ENCODE measurements around the gene ABCC4.

DNA sequence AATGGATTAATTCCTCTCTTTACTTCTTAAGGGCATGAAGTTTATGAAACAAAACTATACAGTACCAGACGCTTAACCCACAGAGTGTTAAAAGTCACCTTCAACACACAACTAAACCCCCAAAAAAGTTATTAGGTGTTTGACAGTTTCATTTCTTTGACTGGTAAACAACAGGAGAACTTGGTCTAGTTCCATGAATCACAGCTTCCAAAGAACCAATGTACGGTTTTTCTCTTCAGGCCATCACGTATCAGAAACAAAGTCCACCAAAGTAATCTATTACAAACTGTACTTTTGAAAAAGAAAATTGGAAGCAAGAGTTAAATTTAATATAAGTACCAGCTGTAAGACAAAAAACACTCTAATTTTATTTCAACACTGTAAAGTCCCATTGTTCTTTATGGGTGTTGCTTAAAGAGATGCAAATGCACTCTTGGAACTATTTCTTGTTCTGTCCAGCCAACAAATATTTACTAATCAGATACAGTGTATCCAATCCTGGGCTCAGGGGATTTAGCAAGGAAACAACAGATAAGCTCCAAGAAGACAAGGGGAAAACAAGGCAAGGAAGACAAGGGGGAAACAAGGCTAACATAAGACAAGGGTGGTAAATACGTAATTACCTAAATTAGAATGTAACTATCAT, 149.2 kb downstream of the ABCC4 start:
- no peak for TF ChIP-seq CTCF (conservative IDR thresholded peaks at IDR 0.05; ENCODE audit: low read depth, low read length)
- TF ChIP-seq EZH2 (IDR thresholded peaks at IDR 0.05; ENCODE audit: borderline replicate concordance, low read depth, low read length, poor library complexity, severe bottlenecking) = no peak

Data from A673 (cell line).